Heart left ventricle (tissue), 16 donors: ENCODE measurements around the gene DCLK1. TPM values are rescaled to one million over a fixed set of nuclear protein-coding genes. Genes with fewer than 3 reads are reported as not detected.

Experiments used
- ATAC-seq, 4 donors: fragments of 200-7000 bp; cut with Tn5 transposase; one replicate each; pipeline ENCODE4 v1.9.1; 2020 to 2022; ENCODE audit warnings: moderate library complexity in 4 of 4, mild to moderate bottlenecking in 3 of 4, moderate number of reproducible peaks in 1 of 4
- DNase-seq, 5 donors: peaks; one replicate each; pipeline ENCODE4 v3.0.0-alpha.2; 2020
- H3K27ac ChIP-seq, 12 donors: fragments of 200-600 bp; sonication (generic) in 4 of 12; one replicate each; pipeline versions ENCODE4 v1.5.0 to v1.8.0; 2016 to 2022; ENCODE audit warnings: mild to moderate bottlenecking in 2 of 12
- H3K27me3 ChIP-seq, 9 donors: fragments of 200-600 bp; sonication (generic) in 2 of 9; one replicate each; pipeline versions ENCODE4 v1.5.1 to v1.8.0; 2016 to 2022; ENCODE audit warnings: mild to moderate bottlenecking in 3 of 9
- H3K36me3 ChIP-seq, 9 donors: fragments of 200-600 bp; sonication (generic) in 2 of 9; one replicate each; pipeline versions ENCODE4 v1.5.0 to v1.8.0; 2018 to 2022; ENCODE audit warnings: mild to moderate bottlenecking in 2 of 9
- H3K4me1 ChIP-seq, 12 donors: fragments of 200-600 bp; sonication (generic) in 4 of 12; one replicate each; pipeline versions ENCODE4 v1.5.0 to v1.8.0; 2016 to 2022; ENCODE audit warnings: mild to moderate bottlenecking in 3 of 12
- H3K4me3 ChIP-seq, 12 donors: fragments of 200-600 bp; sonication (generic) in 4 of 12; one replicate each; pipeline versions ENCODE4 v1.5.0 to v1.8.0; 2017 to 2022; ENCODE audit warnings: mild to moderate bottlenecking in 9 of 12, moderate library complexity in 4 of 12
- H3K9me3 ChIP-seq, 12 donors: fragments of 200-600 bp; sonication (generic) in 4 of 12; one replicate each; pipeline versions ENCODE4 v1.5.0 to v1.8.0; 2016 to 2022; ENCODE audit warnings: mild to moderate bottlenecking in 1 of 12
- POLR2A ChIP-seq, 2 donors: fragments of 450-650 bp; IDR thresholded peaks; one replicate each; pipeline ENCODE4 v1.6.1; 2017; ENCODE audit warnings: antibody characterized with exemption in 2 of 2, mild to moderate bottlenecking in 2 of 2, moderate library complexity in 2 of 2
- WGBS, 4 donors: extraction: QIAGEN DNeasy Blood & Tissue Kit in 2 of 4; methylation state at CpG; one replicate each; pipeline versions ENCODE4 v1.1.5 to v1.1.7; 2013 to 2018; 5-methylcytosine and 5-hydroxymethylcytosine counted together
- intact Hi-C, 10 donors: fragments of 100-400 bp; cut with DNase I; formaldehyde crosslinking; loops; one replicate each; pipeline versions ENCODE4 v1.11.1 to v1.14.2; 2022
- polyA plus RNA-seq, 2 donors: library from polyadenylated mRNA; stranded (reverse); fragments of 200-250 nt; gene quantifications; one replicate each; pipeline ENCODE4 v1.2.3, GENCODE V29; 2013
- total RNA-seq, 9 donors: library from RNA; depleted of rRNA in 2 of 9; stranded (reverse); fragments of >200 nt in 2 of 9; fragmentation: NEBNext Ultra II Directional in 3 of 9; extraction: Animal tissue kit (Norgen Biotek cat#: 25700) in 3 of 9; gene quantifications; one replicate each; pipeline versions ENCODE4 v1.1.0 to v1.2.4, GENCODE V29; 2016 to 2023
- TF ChIP-seq, protein P1 (sequence below), 12 donors: fragments of 200-600 bp; sonication (generic) in 4 of 12; IDR thresholded peaks; one replicate each; pipeline versions ENCODE4 v1.5.0 to v1.8.0; 2018 to 2022; ENCODE audit warnings: antibody characterized with exemption in 12 of 12, mild to moderate bottlenecking in 5 of 12
- donor health status: ischemic (EF 13 %, LVEDD 7.1; RV severe dilation, severe dysfunction).
- donor health status: healthy with polysubstance abuse.
- donor health status: DM: no; HTN: yes; CAD: no.
- donor health status: DM: no; HTN: no; CAD: no.
- donor health status: ischemic (EF 25% LVEDD 6.9; RV normal size, moderate dysfunction).
- donor health status: ischemic (EF 25% LVEDD 5.7; RV mildly dilated, moderate dysfunction).
- donor health status: healthy.
- donor health status: DM: yes; HTN: yes; CAD: no.
- donor health status: ischemic (EF 35%, LVEDD 5.7; RV mildly dilated, moderate dysfunction).
- donor health status: nonischemic (EF 11% LVEDD 7.7; RV severe dilation, severe dysfunction).
- donor health status: DM: yes; HTN: yes; CAD: no.
- donor health status: PGD.
- donor health status: ischemic (EF 29% LVEDD 5.4; RV normal size, mild dysfunction).
- donor health status: nonischemic (EF 23%, LVEDD 6.1; RV moderate dilation, normal function).

DCLK1 gene
- total and polyA plus RNA-seq, 11 donors = 3.4 to 15.9 (median 11.2) TPM

DNA sequence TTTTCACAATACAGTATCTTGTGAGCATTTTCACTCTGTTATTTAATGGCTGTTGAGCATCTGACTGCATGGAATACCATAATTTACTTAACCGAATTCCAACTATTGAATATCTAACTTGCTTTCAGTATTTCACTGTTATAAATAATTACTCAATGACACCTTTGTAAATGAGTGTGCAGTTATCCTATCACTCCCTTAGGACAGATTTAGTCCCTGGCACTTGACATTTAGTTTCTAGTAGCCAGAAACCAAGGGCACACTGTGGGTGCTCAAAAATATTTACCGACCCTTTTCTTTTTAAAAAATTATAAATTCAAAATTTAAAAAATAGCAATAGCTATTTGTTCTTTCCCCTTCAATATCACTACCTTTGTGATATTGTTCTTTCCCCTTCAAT, 258.8 kb downstream of the DCLK1 start:
- no peaks in the 10 kb centered on the region for H3K27me3 ChIP-seq
- H3K9me3 ChIP-seq = no peaks in the 10 kb centered on the region
- peaks cover 0 to 17% (median 9%) of the 10 kb centered on the region in 12 donors for H3K4me1 ChIP-seq
- TF ChIP-seq, protein P1, sequence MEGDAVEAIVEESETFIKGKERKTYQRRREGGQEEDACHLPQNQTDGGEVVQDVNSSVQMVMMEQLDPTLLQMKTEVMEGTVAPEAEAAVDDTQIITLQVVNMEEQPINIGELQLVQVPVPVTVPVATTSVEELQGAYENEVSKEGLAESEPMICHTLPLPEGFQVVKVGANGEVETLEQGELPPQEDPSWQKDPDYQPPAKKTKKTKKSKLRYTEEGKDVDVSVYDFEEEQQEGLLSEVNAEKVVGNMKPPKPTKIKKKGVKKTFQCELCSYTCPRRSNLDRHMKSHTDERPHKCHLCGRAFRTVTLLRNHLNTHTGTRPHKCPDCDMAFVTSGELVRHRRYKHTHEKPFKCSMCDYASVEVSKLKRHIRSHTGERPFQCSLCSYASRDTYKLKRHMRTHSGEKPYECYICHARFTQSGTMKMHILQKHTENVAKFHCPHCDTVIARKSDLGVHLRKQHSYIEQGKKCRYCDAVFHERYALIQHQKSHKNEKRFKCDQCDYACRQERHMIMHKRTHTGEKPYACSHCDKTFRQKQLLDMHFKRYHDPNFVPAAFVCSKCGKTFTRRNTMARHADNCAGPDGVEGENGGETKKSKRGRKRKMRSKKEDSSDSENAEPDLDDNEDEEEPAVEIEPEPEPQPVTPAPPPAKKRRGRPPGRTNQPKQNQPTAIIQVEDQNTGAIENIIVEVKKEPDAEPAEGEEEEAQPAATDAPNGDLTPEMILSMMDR (IDR thresholded peaks at IDR 0.05) = no peak
- TF ChIP-seq POLR2A (IDR thresholded peaks at IDR 0.05) = no peak
- H3K4me3 ChIP-seq = no peak overlapping the region
- intact Hi-C loops = loop anchor here in 1 of 10 donors (5.0 kb wide), 1 partner anchor 80 kb away; no protein-coding TSS in a partner anchor
- 48 to 64% (median 58%) methylated on average over 2 of the region's 2 CpGs for WGBS, 4 donors
- H3K36me3 ChIP-seq = no peaks in the 10 kb centered on the region
- DNase-seq = no peak
- peak; percentile 53 to 63 (median 59) for ATAC-seq
- peak overlapping the region in 9 of 12 donors; percentile 5 to 62 (median 37) for H3K27ac ChIP-seq

DNA sequence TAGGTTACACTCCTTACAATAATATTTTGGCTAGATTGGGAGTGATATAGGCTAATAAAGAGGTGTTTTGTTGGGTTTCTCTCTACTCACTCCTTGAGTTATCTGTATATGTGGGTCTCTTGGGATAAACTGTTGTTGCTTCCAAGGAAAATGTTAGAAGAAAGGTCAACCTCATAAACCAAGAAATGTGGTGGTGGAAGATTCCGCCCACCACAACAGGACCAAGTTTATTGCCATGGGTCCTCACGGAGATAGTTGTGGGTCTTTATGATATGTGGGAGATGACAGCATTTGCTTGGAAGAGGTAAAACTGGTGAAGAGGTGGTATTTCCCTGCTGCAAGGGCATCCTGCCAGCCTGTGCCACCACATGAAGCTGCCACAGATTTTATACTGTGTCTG, 259.6 kb downstream of the DCLK1 start:
- H3K9me3 ChIP-seq = no peaks in the 10 kb centered on the region
- peaks cover 0 to 24% (median 9%) of the 10 kb centered on the region in 12 donors for H3K4me1 ChIP-seq
- WGBS, 4 donors = 75 to 87% (median 80%) methylated on average over 2 of the region's 2 CpGs
- peak overlapping the region in 6 of 12 donors; percentile 24 to 62 (median 36) for H3K27ac ChIP-seq
- intact Hi-C loops = loop anchor here in 1 of 10 donors (5.0 kb wide), 1 partner anchor 81 kb away; no protein-coding TSS in a partner anchor
- DNase-seq (no peak), ATAC-seq (no peak)
- no peaks in the 10 kb centered on the region for H3K27me3 ChIP-seq
- H3K4me3 ChIP-seq = no peak overlapping the region
- no peaks in the 10 kb centered on the region for H3K36me3 ChIP-seq
- TF ChIP-seq POLR2A (IDR thresholded peaks at IDR 0.05) = no peak

DNA sequence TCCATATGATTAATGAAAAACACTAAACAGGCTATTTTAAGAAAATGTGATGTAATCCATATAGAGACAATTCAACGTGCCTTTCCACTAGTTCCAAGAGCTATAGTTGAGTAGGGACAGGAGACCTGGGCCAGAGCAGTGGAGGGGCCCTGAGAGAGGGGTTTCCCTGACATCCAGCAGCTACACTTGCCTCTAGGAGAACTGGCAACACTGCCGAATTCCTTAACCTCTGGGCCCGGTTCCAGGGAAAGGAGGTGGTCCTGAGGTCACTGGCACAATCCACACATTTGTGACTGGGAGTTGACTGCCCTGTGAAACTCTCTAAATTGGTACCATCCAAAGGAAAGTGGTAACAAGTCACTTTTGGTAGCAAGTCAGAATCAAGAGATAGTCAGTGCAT, 264.4 kb downstream of the DCLK1 start:
- TF ChIP-seq, protein P1 (IDR thresholded peaks at IDR 0.05) = no peak
- TF ChIP-seq POLR2A (IDR thresholded peaks at IDR 0.05) = no peak
- Histone ChIP-seq H3K27me3 (no peaks in the 10 kb centered on the region), H3K36me3 (no peaks in the 10 kb centered on the region), H3K9me3 (no peaks in the 10 kb centered on the region), H3K4me3 (no peak overlapping the region), H3K27ac (peak overlapping the region in 1 of 12 donors; percentile 5), H3K4me1 (peaks cover 0 to 22% (median 2%) of the 10 kb centered on the region in 12 donors)
- intact Hi-C loops = no loop called here
- DNase-seq (peak in 4 of 5 donors; percentile 46 to 71 (median 60)), ATAC-seq (peak; percentile 62 to 91 (median 81))
- WGBS, 4 donors = 4 to 44% (median 17%) methylated on average over 3 of the region's 3 CpGs

DNA sequence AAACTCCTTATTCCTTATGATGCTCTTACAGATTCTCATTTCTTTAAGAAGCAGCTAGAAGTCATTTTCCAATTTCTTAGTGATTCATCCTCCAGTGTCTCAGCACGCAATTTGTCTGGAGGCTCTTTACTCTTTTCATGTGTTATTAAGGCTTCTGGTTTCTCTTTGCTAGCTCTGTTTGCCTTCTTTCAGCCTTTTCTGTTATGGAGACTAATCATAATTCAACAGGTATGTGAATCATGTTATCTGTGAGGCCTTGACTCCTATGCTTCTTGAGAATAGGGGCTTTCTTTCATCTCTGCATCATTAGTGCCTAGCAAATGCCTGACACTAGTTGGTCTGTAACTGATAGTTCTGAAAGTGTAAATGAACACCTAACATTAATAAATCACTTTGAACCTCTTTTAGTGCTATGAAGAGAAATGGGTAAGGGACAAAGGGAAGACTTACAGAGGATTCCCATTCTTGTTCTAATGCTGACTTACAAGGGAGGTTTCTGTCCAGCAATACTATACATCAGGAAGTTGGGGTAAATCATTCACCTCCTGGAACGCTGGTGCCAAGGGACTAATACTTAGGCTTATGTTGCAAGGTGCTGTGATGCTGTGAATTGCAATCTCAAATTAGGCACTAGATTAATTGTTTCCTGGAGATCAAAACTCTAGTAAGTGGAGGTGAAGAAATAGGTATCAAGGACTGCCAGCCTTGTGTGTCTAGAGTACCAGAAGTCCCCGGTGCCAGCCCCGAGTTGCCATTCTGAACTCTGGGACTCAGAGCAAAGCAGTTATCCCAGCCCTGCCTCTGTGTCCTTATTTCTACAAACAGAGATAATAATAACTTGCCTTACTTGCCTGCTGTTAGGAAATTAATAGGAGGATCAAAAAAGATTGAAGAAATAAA, 265.6 kb downstream of the DCLK1 start:
- H3K27ac ChIP-seq = no peak overlapping the region
- peak in 2 of 4 donors; percentile 43 to 60 for ATAC-seq
- no peak for DNase-seq
- H3K4me1 ChIP-seq = peaks cover 0 to 20% (median 2%) of the 10 kb centered on the region in 12 donors
- no peaks in the 10 kb centered on the region for H3K9me3 ChIP-seq
- H3K27me3 ChIP-seq = no peaks in the 10 kb centered on the region
- intact Hi-C loops = no loop called here
- TF ChIP-seq, protein P1 (IDR thresholded peaks at IDR 0.05) = no peak
- TF ChIP-seq POLR2A (IDR thresholded peaks at IDR 0.05) = no peak
- H3K4me3 ChIP-seq = no peak overlapping the region
- WGBS, 4 donors = 70 to 94% (median 78%) methylated on average over 4 of the region's 4 CpGs
- H3K36me3 ChIP-seq = no peaks in the 10 kb centered on the region
